Measurements from ENCODE around the gene SRL.

GRCh38 chr16:4273858-4274311, 32.0 kb upstream of the SRL start:
- TF ChIP-seq, protein P1, sequence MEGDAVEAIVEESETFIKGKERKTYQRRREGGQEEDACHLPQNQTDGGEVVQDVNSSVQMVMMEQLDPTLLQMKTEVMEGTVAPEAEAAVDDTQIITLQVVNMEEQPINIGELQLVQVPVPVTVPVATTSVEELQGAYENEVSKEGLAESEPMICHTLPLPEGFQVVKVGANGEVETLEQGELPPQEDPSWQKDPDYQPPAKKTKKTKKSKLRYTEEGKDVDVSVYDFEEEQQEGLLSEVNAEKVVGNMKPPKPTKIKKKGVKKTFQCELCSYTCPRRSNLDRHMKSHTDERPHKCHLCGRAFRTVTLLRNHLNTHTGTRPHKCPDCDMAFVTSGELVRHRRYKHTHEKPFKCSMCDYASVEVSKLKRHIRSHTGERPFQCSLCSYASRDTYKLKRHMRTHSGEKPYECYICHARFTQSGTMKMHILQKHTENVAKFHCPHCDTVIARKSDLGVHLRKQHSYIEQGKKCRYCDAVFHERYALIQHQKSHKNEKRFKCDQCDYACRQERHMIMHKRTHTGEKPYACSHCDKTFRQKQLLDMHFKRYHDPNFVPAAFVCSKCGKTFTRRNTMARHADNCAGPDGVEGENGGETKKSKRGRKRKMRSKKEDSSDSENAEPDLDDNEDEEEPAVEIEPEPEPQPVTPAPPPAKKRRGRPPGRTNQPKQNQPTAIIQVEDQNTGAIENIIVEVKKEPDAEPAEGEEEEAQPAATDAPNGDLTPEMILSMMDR (IDR thresholded peaks at IDR 0.05): peak in 5 of 7 experiments; percentile 27 to 56 (median 55)
- peak in 2 of 3 donors; percentile 33 to 43 for TF ChIP-seq POLR2A (IDR thresholded peaks at IDR 0.05)

All from body of pancreas (tissue), 4 donors.